ENCODE measurements around the gene CXCR3. TPM values are rescaled to one million over a fixed set of nuclear protein-coding genes. Genes with fewer than 3 reads are reported as not detected.

The CXCR3 gene
- total RNA-seq, 2 experiments from 2014 or later = 42.4 to 43.8 TPM

DNA sequence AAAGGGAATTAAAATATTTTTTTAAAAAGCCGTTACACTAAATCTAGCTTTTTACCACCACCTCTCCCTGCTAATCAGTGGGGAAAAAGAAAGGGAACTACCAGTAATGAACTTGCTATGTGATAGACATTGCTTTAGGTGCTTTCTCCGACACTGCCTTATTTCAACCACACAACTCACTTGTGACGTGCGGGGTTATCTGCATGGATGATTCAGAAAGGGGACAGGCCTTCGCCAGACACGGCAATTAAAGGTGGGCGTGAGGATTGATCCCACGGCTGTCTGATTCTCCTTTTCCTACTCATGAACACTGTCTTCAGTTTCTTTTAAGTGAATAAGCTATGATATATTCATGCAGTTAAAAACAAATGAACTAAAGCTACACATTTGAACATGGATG, 882 bp upstream of the CXCR3 start:
- H3K27ac Mint-ChIP-seq = peak overlapping the region; percentile 89
- CTCF ChIA-PET = interaction anchor here (0.9 to 2.4 kb wide), 4 partner anchors 21 to 84 kb away, joined by 3 to 17 read pairs (median 5); no protein-coding TSS in a partner anchor
- intact Hi-C loops (cut with micrococcal nuclease) = loop anchor here (5.0 kb wide), 2 partner anchors 33 to 77 kb away; no protein-coding TSS in a partner anchor
- peaks cover 46% of the 10 kb centered on the region for H3K36me3 Mint-ChIP-seq (ENCODE audit: low read depth)
- H3K9me3 Mint-ChIP-seq = peaks cover 3% of the 10 kb centered on the region
- DNase-seq = peak; percentile 87
- peak overlapping the region; percentile 93 for H3K4me3 Mint-ChIP-seq
- POLR2A ChIA-PET = interaction anchor here (0.6 to 4.5 kb wide), 13 partner anchors 8 to 1684 kb away, joined by 3 to 30 read pairs (median 5); partner anchors contain the start of gene OGT
- no peaks in the 10 kb centered on the region for H3K27me3 Mint-ChIP-seq
- TF ChIP-seq, protein P1, sequence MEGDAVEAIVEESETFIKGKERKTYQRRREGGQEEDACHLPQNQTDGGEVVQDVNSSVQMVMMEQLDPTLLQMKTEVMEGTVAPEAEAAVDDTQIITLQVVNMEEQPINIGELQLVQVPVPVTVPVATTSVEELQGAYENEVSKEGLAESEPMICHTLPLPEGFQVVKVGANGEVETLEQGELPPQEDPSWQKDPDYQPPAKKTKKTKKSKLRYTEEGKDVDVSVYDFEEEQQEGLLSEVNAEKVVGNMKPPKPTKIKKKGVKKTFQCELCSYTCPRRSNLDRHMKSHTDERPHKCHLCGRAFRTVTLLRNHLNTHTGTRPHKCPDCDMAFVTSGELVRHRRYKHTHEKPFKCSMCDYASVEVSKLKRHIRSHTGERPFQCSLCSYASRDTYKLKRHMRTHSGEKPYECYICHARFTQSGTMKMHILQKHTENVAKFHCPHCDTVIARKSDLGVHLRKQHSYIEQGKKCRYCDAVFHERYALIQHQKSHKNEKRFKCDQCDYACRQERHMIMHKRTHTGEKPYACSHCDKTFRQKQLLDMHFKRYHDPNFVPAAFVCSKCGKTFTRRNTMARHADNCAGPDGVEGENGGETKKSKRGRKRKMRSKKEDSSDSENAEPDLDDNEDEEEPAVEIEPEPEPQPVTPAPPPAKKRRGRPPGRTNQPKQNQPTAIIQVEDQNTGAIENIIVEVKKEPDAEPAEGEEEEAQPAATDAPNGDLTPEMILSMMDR (IDR thresholded peaks at IDR 0.05) = no peak
- peaks cover 73% of the 10 kb centered on the region for H3K4me1 Mint-ChIP-seq (ENCODE audit: low read depth)
- peak; percentile 40 for ATAC-seq

DNA sequence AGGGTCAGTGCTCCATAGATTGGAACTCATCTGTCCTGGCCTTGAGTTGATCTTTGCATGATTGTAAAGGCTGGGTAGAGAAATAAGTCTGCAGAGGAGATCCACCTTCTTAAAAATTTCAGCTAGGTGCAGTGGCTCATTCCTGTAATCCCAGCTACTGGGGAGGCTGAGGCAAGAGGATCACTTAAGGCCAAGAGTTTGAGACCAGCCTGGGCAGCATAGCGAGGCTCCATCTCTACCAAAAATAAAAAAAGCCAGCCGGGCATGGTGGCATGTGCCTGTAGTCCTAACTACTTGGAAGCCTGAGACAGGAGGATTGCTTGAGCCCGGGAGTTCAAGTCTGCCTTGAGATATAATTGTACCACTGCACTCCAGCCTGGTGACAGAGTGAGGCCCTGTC, 476 bp upstream of the CXCR3 start:
- Mint-ChIP-seq H3K27ac (peak overlapping the region; percentile 89), H3K4me3 (peak overlapping the region; percentile 93), H3K36me3 (ENCODE audit: low read depth) (peaks cover 47% of the 10 kb centered on the region), H3K4me1 (ENCODE audit: low read depth) (peaks cover 70% of the 10 kb centered on the region), H3K27me3 (no peaks in the 10 kb centered on the region), H3K9me3 (peaks cover 3% of the 10 kb centered on the region)
- intact Hi-C loops (cut with micrococcal nuclease) = loop anchor here (5.0 kb wide), 2 partner anchors 34 to 76 kb away; no protein-coding TSS in a partner anchor
- DNase-seq = peak; percentile 19
- ChIA-PET POLR2A (interaction anchor here (0.6 to 4.5 kb wide), 12 partner anchors 8 to 1683 kb away, joined by 3 to 30 read pairs (median 6); partner anchors contain the start of gene OGT), CTCF (interaction anchor here (0.7 to 2.4 kb wide), 6 partner anchors 10 to 84 kb away, joined by 3 to 17 read pairs (median 5); no protein-coding TSS in a partner anchor)
- ATAC-seq = peak; percentile 1
- TF ChIP-seq, protein P1 (IDR thresholded peaks at IDR 0.05) = no peak

DNA sequence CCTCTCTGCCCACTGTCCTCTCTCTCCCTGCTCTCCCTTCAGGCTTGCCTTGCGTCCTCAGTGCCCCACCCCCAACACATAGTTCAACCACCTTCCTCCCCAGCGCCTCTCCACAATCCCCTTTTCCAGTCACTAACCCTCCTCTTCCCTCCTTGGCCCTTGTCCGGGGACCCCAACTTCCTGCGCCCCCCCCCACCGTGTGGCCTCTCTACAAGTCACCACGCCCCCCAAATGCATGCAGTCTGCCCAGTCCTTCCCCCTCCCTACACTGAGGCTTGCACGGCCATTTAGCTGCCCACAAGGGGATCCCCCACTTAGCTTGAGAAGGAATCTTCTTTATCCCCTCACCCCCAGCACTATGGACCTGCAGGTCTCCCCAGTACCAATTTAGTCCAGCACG, 569 bp downstream of the CXCR3 start:
- Mint-ChIP-seq H3K27ac (peak overlapping the region; percentile 89), H3K36me3 (ENCODE audit: low read depth) (peaks cover 53% of the 10 kb centered on the region), H3K9me3 (peaks cover 3% of the 10 kb centered on the region), H3K4me1 (ENCODE audit: low read depth) (peaks cover 60% of the 10 kb centered on the region), H3K27me3 (no peaks in the 10 kb centered on the region), H3K4me3 (peak overlapping the region; percentile 93)
- POLR2A ChIA-PET = interaction anchor here (0.6 to 4.5 kb wide), 12 partner anchors 9 to 404 kb away, joined by 3 to 30 read pairs (median 6); partner anchors contain the start of gene OGT
- ATAC-seq (no peak), DNase-seq (peak; percentile 49)
- TF ChIP-seq, protein P1 (IDR thresholded peaks at IDR 0.05) = no peak
- CTCF ChIA-PET = interaction anchor here (1.9 to 5.4 kb wide), 5 partner anchors 8 to 33 kb away, joined by 6 to 28 read pairs (median 8); no protein-coding TSS in a partner anchor
- intact Hi-C loops (cut with micrococcal nuclease) = loop anchor here (5.0 kb wide), 2 partner anchors 35 to 75 kb away; no protein-coding TSS in a partner anchor

DNA sequence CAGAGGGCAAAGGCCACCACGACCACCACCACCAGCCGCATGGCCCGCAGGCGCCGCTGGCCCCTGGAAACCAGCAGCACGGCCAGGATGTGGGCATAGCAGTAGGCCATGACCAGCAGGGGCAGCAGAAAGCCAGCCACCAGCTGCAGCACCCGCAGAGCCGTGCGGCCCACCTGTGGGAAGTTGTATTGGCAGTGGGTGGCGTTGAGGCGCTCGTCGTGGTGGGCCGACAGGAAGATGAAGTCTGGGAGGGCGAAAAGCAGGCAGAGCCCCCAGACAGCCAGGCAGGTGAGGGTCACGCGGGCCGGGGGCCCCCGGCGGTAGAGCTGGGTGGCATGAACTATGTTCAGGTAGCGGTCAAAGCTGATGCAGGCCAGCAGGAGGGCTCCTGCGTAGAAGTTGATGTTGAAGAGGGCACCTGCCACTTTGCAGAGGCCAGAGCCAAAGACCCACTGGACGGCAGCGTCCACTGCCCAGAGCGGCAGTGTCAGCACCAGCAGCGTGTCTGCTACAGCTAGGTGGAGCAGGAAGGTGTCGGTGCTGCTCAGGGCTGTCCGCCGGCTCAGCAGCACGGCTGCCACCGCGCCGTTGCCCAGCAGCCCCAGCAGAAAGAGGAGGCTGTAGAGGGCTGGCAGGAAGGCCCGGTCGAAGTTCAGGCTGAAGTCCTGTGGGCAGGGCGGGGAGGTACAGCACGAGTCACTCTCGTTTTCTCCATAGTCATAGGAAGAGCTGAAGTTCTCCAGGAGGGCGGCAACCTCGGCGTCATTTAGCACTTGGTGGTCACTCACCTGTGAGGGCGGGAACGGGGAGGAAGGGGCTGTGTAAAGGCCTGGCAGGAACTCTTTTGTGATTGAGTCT, 1.4 kb downstream of the CXCR3 start:
- ChIA-PET POLR2A (interaction anchor here (0.7 to 4.5 kb wide), 12 partner anchors 14 to 84 kb away, joined by 3 to 30 read pairs (median 4); partner anchors contain the start of gene OGT), CTCF (interaction anchor here (0.7 to 5.4 kb wide), 7 partner anchors 8 to 85 kb away, joined by 3 to 28 read pairs (median 7); partner anchors contain the start of gene OGT)
- no peak for ATAC-seq
- Mint-ChIP-seq H3K4me1 (ENCODE audit: low read depth) (peaks cover 54% of the 10 kb centered on the region), H3K36me3 (ENCODE audit: low read depth) (peaks cover 59% of the 10 kb centered on the region), H3K27ac (peak overlapping the region; percentile 89), H3K9me3 (peaks cover 3% of the 10 kb centered on the region), H3K4me3 (peak overlapping the region; percentile 93), H3K27me3 (no peaks in the 10 kb centered on the region)
- peak; percentile 65 for DNase-seq
- intact Hi-C loops (cut with micrococcal nuclease) = loop anchor here (5.0 kb wide), 2 partner anchors 35 to 75 kb away; no protein-coding TSS in a partner anchor
- TF ChIP-seq, protein P1 (IDR thresholded peaks at IDR 0.05) = no peak
